Measurements from ENCODE around the gene ELP4. TPM values are rescaled to one million over a fixed set of nuclear protein-coding genes. Genes with fewer than 3 reads are reported as not detected.

ELP4 gene
- total RNA-seq, 1 donor from 2014 or later: 15.0 TPM

- no peaks in the 10 kb centered on the region for H3K9me3 Mint-ChIP-seq (ENCODE audit: unreplicated experiment)
- TF ChIP-seq, protein P1, sequence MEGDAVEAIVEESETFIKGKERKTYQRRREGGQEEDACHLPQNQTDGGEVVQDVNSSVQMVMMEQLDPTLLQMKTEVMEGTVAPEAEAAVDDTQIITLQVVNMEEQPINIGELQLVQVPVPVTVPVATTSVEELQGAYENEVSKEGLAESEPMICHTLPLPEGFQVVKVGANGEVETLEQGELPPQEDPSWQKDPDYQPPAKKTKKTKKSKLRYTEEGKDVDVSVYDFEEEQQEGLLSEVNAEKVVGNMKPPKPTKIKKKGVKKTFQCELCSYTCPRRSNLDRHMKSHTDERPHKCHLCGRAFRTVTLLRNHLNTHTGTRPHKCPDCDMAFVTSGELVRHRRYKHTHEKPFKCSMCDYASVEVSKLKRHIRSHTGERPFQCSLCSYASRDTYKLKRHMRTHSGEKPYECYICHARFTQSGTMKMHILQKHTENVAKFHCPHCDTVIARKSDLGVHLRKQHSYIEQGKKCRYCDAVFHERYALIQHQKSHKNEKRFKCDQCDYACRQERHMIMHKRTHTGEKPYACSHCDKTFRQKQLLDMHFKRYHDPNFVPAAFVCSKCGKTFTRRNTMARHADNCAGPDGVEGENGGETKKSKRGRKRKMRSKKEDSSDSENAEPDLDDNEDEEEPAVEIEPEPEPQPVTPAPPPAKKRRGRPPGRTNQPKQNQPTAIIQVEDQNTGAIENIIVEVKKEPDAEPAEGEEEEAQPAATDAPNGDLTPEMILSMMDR (IDR thresholded peaks at IDR 0.05): no peak
- H3K36me3 Mint-ChIP-seq (ENCODE audit: unreplicated experiment): no peaks in the 10 kb centered on the region
- H3K4me1 Mint-ChIP-seq (ENCODE audit: unreplicated experiment): peaks cover 24% of the 10 kb centered on the region
- H3K27ac Mint-ChIP-seq (ENCODE audit: unreplicated experiment): no peak overlapping the region
- peaks cover 87% of the 10 kb centered on the region for H3K27me3 Mint-ChIP-seq (ENCODE audit: unreplicated experiment)
- DNase-seq (ENCODE audit: extremely low spot score, unreplicated experiment): no peak
- no peak overlapping the region for H3K4me3 Mint-ChIP-seq (ENCODE audit: unreplicated experiment)
Measured at GRCh38 chr11:31805629-31806185, 296.1 kb downstream of the ELP4 start.

DNA sequence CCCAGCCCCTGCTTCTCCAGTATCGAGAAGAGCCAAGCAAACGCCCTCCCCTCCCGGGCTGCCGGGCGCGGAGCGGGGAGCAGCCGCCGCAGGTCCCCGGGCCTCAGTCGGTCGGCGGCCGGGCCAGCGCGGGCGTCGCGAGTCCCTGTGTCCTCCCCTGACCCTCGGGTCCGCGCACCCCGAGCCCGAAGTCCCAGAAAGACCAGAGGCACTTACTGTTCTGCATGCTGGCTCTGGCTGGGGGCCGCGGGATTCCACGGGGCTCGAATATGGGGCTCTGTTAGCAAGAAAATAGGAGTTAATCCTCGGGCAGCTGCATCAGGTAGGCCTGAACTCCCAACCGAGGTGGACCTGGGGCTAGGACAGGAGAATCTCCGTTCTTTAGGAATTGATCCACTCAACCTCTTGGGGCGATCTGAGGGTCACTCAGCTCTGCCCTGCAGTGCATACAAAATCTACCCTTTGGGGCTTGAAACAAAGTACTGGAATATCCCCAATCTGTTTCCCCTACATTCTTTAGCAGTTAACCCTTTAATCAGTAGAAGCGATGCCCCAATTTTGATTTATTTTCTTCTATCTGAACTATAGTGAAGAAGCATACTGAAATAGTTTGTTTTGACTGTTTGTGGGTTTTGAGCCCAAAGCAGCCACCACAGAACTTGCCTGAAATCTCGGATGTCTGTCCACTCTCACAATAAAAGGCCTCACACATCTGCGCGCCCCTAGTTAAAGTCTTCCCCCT is 296.8 kb downstream of the ELP4 start:
- Mint-ChIP-seq H3K4me3 (ENCODE audit: unreplicated experiment) (no peak overlapping the region), H3K9me3 (ENCODE audit: unreplicated experiment) (no peaks in the 10 kb centered on the region), H3K36me3 (ENCODE audit: unreplicated experiment) (no peaks in the 10 kb centered on the region), H3K27ac (ENCODE audit: unreplicated experiment) (no peak overlapping the region), H3K27me3 (ENCODE audit: unreplicated experiment) (peaks cover 86% of the 10 kb centered on the region), H3K4me1 (ENCODE audit: unreplicated experiment) (peaks cover 29% of the 10 kb centered on the region)
- no peak for DNase-seq (ENCODE audit: extremely low spot score, unreplicated experiment)
- TF ChIP-seq, protein P1 (IDR thresholded peaks at IDR 0.05): no peak

GRCh38 chr11:31806928-31807798 is 297.6 kb downstream of the ELP4 start:
- H3K4me1 Mint-ChIP-seq (ENCODE audit: unreplicated experiment): peaks cover 32% of the 10 kb centered on the region
- H3K36me3 Mint-ChIP-seq (ENCODE audit: unreplicated experiment): no peaks in the 10 kb centered on the region
- no peaks in the 10 kb centered on the region for H3K9me3 Mint-ChIP-seq (ENCODE audit: unreplicated experiment)
- no peak for DNase-seq (ENCODE audit: extremely low spot score, unreplicated experiment)
- H3K27ac Mint-ChIP-seq (ENCODE audit: unreplicated experiment): no peak overlapping the region
- peaks cover 83% of the 10 kb centered on the region for H3K27me3 Mint-ChIP-seq (ENCODE audit: unreplicated experiment)
- no peak overlapping the region for H3K4me3 Mint-ChIP-seq (ENCODE audit: unreplicated experiment)
- TF ChIP-seq, protein P1 (IDR thresholded peaks at IDR 0.05): no peak

DNA sequence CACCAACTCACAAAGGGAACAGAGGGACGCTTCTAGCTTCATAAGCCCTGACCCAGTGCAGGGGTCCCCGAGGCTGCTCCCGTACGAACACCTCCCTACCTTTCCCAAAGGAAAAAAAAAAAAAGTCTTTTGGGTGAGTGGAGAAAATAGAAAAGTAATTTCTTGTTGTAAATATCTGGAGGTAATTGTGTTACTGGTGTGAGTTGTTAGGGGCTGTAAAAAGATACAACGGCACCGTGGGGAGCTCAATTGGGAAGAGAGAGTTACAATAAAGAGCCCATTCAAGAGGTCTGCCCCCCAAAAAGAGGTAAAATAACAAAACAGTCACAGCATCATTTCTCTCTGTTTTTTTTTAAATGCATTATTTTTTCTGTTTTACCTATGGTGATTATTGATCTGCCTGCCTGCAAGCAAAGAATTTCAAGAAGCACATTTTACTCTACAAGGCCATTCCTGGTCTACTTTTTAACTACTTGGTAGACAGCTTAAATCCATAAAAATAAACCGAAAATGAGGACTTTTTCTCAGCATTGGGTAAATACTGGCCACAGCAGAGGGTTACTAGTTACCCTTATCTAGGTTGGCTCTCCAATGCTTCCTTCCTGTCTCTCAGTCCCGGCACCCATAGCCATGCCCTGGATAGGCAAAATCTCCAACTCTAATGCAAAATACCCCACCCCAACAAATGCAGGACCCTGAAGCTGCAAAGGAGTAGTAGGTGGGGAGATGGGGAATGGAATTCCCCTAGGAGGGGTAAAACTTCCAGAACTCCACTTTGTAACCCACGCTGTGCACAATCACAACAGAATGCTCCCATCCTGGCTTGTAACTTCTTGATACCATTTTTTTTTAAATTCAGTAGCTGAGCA is 298.5 kb downstream of the ELP4 start:
- TF ChIP-seq, protein P1 (IDR thresholded peaks at IDR 0.05): no peak
- Mint-ChIP-seq H3K36me3 (ENCODE audit: unreplicated experiment) (no peaks in the 10 kb centered on the region), H3K9me3 (ENCODE audit: unreplicated experiment) (no peaks in the 10 kb centered on the region), H3K27ac (ENCODE audit: unreplicated experiment) (no peak overlapping the region), H3K27me3 (ENCODE audit: unreplicated experiment) (peaks cover 80% of the 10 kb centered on the region), H3K4me1 (ENCODE audit: unreplicated experiment) (peaks cover 37% of the 10 kb centered on the region), H3K4me3 (ENCODE audit: unreplicated experiment) (no peak overlapping the region)
- DNase-seq (ENCODE audit: extremely low spot score, unreplicated experiment): no peak

All from osteocyte (in vitro differentiated cells).